Upper lobe of right lung (tissue), 1 donor: Measurements from ENCODE around the gene DPF1. TPM values are rescaled to one million over a fixed set of nuclear protein-coding genes. Genes with fewer than 3 reads are reported as not detected.

Experiments used
- ATAC-seq: fragments of 200-7000 bp; cut with Tn5 transposase; one replicate; pipeline ENCODE4 v1.9.1; 2020; ENCODE audit warnings: mild to moderate bottlenecking, moderate library complexity
- DNase-seq: peaks from one replicate; pipeline ENCODE4 v3.0.0-alpha.2; 2020
- H3K27ac ChIP-seq: fragments of 200-600 bp; one replicate; pipeline ENCODE4 v1.8.0; 2022
- H3K27me3 ChIP-seq: fragments of 200-600 bp; one replicate; pipeline ENCODE4 v1.8.0; 2022; ENCODE audit warnings: mild to moderate bottlenecking
- H3K36me3 ChIP-seq: fragments of 200-600 bp; one replicate; pipeline ENCODE4 v1.8.0; 2022
- H3K4me1 ChIP-seq: fragments of 200-600 bp; one replicate; pipeline ENCODE4 v1.8.0; 2022
- H3K4me3 ChIP-seq: fragments of 200-600 bp; one replicate; pipeline ENCODE4 v1.8.0; 2022; ENCODE audit warnings: mild to moderate bottlenecking
- H3K9me3 ChIP-seq: fragments of 200-600 bp; one replicate; pipeline ENCODE4 v1.8.0; 2022
- intact Hi-C: fragments of 100-400 bp; cut with DNase I; formaldehyde crosslinking; loops from one replicate; pipeline ENCODE4 v1.11.0; 2022
- total RNA-seq: library from RNA; stranded (reverse); fragmentation: NEBNext Ultra II Directional; extraction: Animal tissue kit (Norgen Biotek cat#: 25700); gene quantifications from one replicate; pipeline ENCODE4 v1.2.1, GENCODE V29; 2021
- TF ChIP-seq, protein P1 (sequence below): fragments of 200-600 bp; IDR thresholded peaks from one replicate; pipeline ENCODE4 v1.8.0; 2022; ENCODE audit warnings: antibody characterized with exemption
- donor health status: DM: no; HTN: yes; CAD: no; lungs with severe emphysema.

DPF1 gene
- total RNA-seq, 1 donor from 2014 or later: not detected

DNA sequence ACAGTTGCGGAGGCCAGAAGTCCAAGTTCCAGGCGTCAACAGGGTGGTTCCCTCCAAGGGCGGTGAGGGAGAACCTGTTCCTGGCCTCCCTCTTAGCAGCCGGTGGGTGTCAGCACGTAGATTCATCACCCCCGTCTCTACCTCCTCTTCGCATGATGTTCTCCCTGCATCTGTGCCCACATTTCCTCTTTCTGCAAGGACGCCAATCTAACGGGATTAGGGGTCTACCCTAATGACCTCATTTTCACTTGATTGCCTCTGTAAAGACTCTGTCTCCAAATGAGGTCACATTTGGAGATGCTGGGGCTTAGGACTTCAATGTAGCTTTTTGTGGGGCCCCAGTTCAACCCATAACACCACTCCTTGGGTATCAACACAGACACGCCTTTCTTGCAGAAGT, 38.5 kb downstream of the DPF1 start:
- Histone ChIP-seq H3K4me1 (no peaks in the 10 kb centered on the region), H3K27me3 (no peaks in the 10 kb centered on the region), H3K9me3 (peaks cover 2% of the 10 kb centered on the region), H3K27ac (no peak overlapping the region), H3K36me3 (peaks cover 5% of the 10 kb centered on the region), H3K4me3 (no peak overlapping the region)
- no peak for DNase-seq
- intact Hi-C loops: no loop called here
- no peak for ATAC-seq
- TF ChIP-seq, protein P1, sequence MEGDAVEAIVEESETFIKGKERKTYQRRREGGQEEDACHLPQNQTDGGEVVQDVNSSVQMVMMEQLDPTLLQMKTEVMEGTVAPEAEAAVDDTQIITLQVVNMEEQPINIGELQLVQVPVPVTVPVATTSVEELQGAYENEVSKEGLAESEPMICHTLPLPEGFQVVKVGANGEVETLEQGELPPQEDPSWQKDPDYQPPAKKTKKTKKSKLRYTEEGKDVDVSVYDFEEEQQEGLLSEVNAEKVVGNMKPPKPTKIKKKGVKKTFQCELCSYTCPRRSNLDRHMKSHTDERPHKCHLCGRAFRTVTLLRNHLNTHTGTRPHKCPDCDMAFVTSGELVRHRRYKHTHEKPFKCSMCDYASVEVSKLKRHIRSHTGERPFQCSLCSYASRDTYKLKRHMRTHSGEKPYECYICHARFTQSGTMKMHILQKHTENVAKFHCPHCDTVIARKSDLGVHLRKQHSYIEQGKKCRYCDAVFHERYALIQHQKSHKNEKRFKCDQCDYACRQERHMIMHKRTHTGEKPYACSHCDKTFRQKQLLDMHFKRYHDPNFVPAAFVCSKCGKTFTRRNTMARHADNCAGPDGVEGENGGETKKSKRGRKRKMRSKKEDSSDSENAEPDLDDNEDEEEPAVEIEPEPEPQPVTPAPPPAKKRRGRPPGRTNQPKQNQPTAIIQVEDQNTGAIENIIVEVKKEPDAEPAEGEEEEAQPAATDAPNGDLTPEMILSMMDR: no peak

DNA sequence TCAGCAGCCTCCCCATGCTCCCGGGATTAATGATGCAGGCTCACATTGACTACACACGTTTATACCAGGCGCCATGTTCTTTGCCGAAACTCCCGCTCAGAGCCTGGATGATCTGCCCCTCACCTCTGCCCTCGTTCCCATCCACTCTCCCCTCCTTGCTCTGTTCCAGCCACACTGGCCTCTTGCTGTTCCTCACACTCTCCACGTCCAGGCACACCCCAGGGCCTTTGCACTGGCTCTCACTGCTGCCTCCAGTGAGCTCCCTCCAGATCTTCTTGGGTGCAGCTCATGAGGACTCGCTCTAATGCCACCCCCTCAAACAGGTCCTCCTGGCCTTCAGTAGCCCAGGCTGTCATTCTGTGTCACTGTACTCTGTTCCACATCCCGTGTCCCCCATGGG, 39.2 kb downstream of the DPF1 start:
- no peak overlapping the region for H3K27ac ChIP-seq
- H3K27me3 ChIP-seq: no peaks in the 10 kb centered on the region
- TF ChIP-seq, protein P1: no peak
- H3K4me1 ChIP-seq: no peaks in the 10 kb centered on the region
- H3K9me3 ChIP-seq: peaks cover 10% of the 10 kb centered on the region
- intact Hi-C loops: no loop called here
- ATAC-seq (no peak), DNase-seq (no peak)
- no peak overlapping the region for H3K4me3 ChIP-seq
- peaks cover 5% of the 10 kb centered on the region for H3K36me3 ChIP-seq

DNA sequence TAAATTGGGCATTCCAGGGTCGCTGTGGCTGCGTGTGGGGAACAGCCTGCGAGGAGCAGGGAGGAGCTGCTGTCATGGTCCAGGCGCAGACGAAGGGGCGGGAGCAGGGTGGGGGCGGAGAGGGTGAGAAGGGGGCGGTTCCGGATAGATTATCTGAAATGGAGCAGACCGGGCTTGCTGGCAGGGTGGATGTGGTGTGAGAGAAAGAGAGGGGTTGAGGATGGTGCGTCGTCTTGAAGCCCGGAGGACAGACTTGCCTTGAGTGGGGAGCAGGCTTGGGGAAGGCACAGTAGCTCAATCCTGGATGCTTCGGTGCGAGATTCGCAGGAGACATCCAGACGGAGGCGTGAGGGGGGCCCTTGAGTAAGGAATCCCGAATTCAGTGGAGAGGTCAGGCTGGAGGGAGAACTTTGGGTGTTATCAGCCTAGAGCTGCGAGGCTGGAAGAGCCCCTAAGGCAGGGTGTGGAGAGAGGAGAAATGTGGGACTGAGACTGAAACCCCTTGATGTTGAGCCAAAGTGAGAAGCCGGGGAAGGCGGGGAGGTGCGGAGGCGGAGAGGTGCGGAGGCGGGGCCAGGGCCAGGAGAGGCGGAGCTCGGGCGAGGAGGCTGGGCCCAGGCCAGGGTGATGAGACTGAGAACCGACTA, 40.6 kb downstream of the DPF1 start:
- TF ChIP-seq, protein P1: no peak
- Histone ChIP-seq H3K9me3 (peaks cover 12% of the 10 kb centered on the region), H3K4me1 (no peaks in the 10 kb centered on the region), H3K4me3 (peak overlapping the region; percentile 10), H3K27ac (no peak overlapping the region), H3K27me3 (no peaks in the 10 kb centered on the region), H3K36me3 (peaks cover 5% of the 10 kb centered on the region)
- intact Hi-C loops: no loop called here
- DNase-seq (no peak), ATAC-seq (peak; percentile 53)

DNA sequence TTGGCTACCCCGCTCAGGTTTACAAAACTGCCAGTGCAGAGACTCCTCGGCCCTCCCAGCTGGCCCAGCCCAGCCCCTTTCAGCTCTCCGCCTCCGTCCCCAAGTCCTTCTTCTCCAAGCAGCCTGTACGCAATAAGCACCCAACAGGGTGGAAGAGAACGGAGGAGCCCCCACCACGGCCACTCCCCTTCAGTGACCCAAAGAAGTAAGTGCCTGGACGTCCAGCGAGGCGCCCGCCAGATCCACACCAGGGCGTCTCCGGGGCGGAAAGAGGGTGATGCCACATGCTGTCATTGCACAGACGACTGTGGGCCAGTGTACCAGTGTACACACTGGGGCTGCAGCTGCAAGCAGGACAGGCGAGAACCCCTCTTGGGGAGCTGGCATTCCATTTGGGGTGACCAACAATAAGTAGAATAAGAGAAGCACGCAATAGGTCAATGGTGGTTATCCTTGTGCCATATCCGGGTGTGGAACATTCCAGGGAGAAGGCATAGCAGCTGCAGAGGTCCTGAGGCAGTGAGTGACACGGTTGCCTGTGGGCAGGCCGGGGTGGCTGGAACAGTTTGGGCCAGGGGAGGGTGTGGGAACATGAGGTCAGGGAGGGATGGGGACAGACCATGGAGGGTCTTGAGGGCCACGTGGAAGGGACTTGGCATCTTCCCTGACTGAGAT, 41.3 kb downstream of the DPF1 start:
- intact Hi-C loops: no loop called here
- Histone ChIP-seq H3K4me3 (no peak overlapping the region), H3K9me3 (peaks cover 12% of the 10 kb centered on the region), H3K36me3 (peaks cover 5% of the 10 kb centered on the region), H3K27ac (no peak overlapping the region), H3K4me1 (no peaks in the 10 kb centered on the region), H3K27me3 (no peaks in the 10 kb centered on the region)
- no peak for DNase-seq
- TF ChIP-seq, protein P1: no peak
- ATAC-seq: peak; percentile 13

DNA sequence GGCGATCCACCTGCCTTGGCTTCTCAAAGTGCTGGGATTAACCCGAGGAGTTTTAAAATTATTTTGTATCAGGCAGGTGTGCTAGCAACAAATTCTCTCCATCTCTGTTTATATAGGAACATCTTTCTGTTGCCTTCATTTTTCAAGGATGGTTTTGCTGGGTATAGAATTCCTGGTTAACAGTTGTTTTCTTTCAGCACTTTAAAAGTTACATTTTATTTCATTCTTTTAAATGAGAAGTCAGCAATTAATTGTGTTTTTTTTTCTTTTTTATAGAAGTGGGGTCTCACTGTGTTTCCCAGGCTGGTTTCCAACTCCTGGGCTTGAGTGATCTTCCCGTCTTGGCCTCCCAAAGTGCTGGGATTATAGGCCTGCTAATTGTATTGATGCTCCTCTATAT, 44.0 kb downstream of the DPF1 start:
- no peak for ATAC-seq
- no peak for DNase-seq
- no peaks in the 10 kb centered on the region for H3K4me1 ChIP-seq
- H3K27me3 ChIP-seq: no peaks in the 10 kb centered on the region
- H3K36me3 ChIP-seq: peaks cover 5% of the 10 kb centered on the region
- peaks cover 12% of the 10 kb centered on the region for H3K9me3 ChIP-seq
- no peak overlapping the region for H3K4me3 ChIP-seq
- TF ChIP-seq, protein P1: no peak
- H3K27ac ChIP-seq: no peak overlapping the region
- intact Hi-C loops: no loop called here
